SU-DHL-6 (cell line): ENCODE results near the gene GPR157.

Source experiments
- H2AFZ ChIP-seq: fragments of 200-600 bp; sonication (generic); 2 replicates; pipeline ENCODE4 v1.6.1; 2014; ENCODE audit warnings: low read depth, mild to moderate bottlenecking, moderate library complexity, mixed read lengths, antibody characterized with exemption, low read length; ENCODE audit not compliant: severe bottlenecking
- H3F3A ChIP-seq: fragments of 200-600 bp; shearing (Covaris generic); 2 replicates; pipeline ENCODE4 v1.6.0; 2016; ENCODE audit warnings: antibody characterized with exemption, mild to moderate bottlenecking; ENCODE audit not compliant: insufficient read depth
- H3K27ac ChIP-seq: fragments of 200-600 bp; sonication (generic); 2 replicates; pipeline ENCODE4 v1.5.1; 2016; ENCODE audit warnings: low read depth, mild to moderate bottlenecking, low read length, moderate library complexity, mixed read lengths
- H3K27me3 ChIP-seq: fragments of 200-600 bp; sonication (generic), shearing (Covaris generic); 2 replicates; pipeline ENCODE4 v1.6.0; 2014; ENCODE audit warnings: mild to moderate bottlenecking, low read length
- H3K36me3 ChIP-seq: fragments of 200-600 bp; sonication (generic); 2 replicates; pipeline ENCODE4 v1.6.1; 2014; ENCODE audit warnings: mild to moderate bottlenecking, low read length, mixed read lengths
- H3K4me2 ChIP-seq: fragments of 300-600, 200-600 bp; shearing (Covaris generic), sonication (generic); 2 replicates; pipeline ENCODE4 v1.6.0; 2014; ENCODE audit warnings: low read length, low read depth, mild to moderate bottlenecking; ENCODE audit not compliant: poor library complexity, severe bottlenecking
- H3K4me3 ChIP-seq: fragments of 200-600 bp; sonication (generic); 2 replicates; pipeline ENCODE4 v1.5.1; 2014; ENCODE audit warnings: antibody characterized with exemption, low read length, mild to moderate bottlenecking, mixed read lengths; ENCODE audit not compliant: insufficient read depth, poor library complexity, severe bottlenecking
- H3K79me2 ChIP-seq: fragments of 200-600 bp; sonication (generic); 2 replicates; pipeline ENCODE4 v1.6.1; 2014; ENCODE audit warnings: mild to moderate bottlenecking, low read length, moderate library complexity; ENCODE audit not compliant: insufficient read depth
- H3K9ac ChIP-seq: fragments of 200-600 bp; sonication (generic); 2 replicates; pipeline ENCODE4 v1.7.0; 2014; ENCODE audit warnings: mild to moderate bottlenecking, low read length
- H3K9me2 ChIP-seq: fragments of 200-600 bp; sonication (generic); replicated peaks from 2 replicates; pipeline ENCODE4 v1.6.1; 2014; ENCODE audit warnings: low read length; ENCODE audit not compliant: insufficient read depth
- H3K9me3 ChIP-seq: fragments of 200-600 bp; sonication (generic); 2 replicates; pipeline ENCODE4 v1.6.1; 2014; ENCODE audit warnings: low read length, mixed read lengths; ENCODE audit not compliant: insufficient read depth
- H4K20me1 ChIP-seq: fragments of 200-600 bp; sonication (generic); 2 replicates; pipeline ENCODE4 v1.6.1; 2014; ENCODE audit warnings: low read depth, mild to moderate bottlenecking, antibody characterized with exemption, low read length, moderate library complexity, mixed read lengths
- CTCF ChIP-seq: fragments of 200-600 bp; sonication (generic); IDR thresholded peaks from one replicate; pipeline ENCODE4 v1.5.1; 2017; ENCODE audit warnings: antibody characterized with exemption, mild to moderate bottlenecking, low read length, moderate library complexity; ENCODE audit not compliant: insufficient read depth, poor library complexity, severe bottlenecking
- EZH2phosphoT487 ChIP-seq: fragments of 200-600 bp; sonication (generic), shearing (Covaris generic); conservative IDR thresholded peaks from 2 replicates; pipeline ENCODE4 v1.6.1; 2018; ENCODE audit warnings: mild to moderate bottlenecking, antibody characterized with exemption, low read length, moderate library complexity, mixed read lengths

The GPR157 gene

GRCh38 chr1:9151328-9151860, 22.5 kb upstream of the GPR157 start:
- H3F3A ChIP-seq, result no peaks in the 10 kb centered on the region
- no peaks in the 10 kb centered on the region for H3K9me2 ChIP-seq
- no peak overlapping the region for H3K4me3 ChIP-seq
- no peak overlapping the region for H3K27ac ChIP-seq
- no peaks in the 10 kb centered on the region for H3K9me3 ChIP-seq
- H3K79me2 ChIP-seq, result no peaks in the 10 kb centered on the region
- no peak overlapping the region for H2AFZ ChIP-seq
- H3K9ac ChIP-seq, result no peak overlapping the region
- no peak for TF ChIP-seq EZH2phosphoT487
- no peak for TF ChIP-seq CTCF
- H4K20me1 ChIP-seq, result no peaks in the 10 kb centered on the region
- no peak overlapping the region for H3K4me2 ChIP-seq
- no peaks in the 10 kb centered on the region for H3K27me3 ChIP-seq
- no peaks in the 10 kb centered on the region for H3K36me3 ChIP-seq

- Histone ChIP-seq H3F3A (no peaks in the 10 kb centered on the region), H3K27ac (no peak overlapping the region), H2AFZ (no peak overlapping the region), H3K36me3 (no peaks in the 10 kb centered on the region), H3K9ac (no peak overlapping the region), H3K9me3 (no peaks in the 10 kb centered on the region), H4K20me1 (no peaks in the 10 kb centered on the region), H3K27me3 (no peaks in the 10 kb centered on the region), H3K79me2 (no peaks in the 10 kb centered on the region), H3K4me3 (no peak overlapping the region), H3K4me2 (no peak overlapping the region), H3K9me2 (no peaks in the 10 kb centered on the region)
- TF ChIP-seq EZH2phosphoT487 (no peak), CTCF (no peak)
Observed at GRCh38 chr1:9150582-9151327, 21.9 kb upstream of the GPR157 start.

GRCh38 chr1:9149837-9150581, 21.1 kb upstream of the GPR157 start:
- Histone ChIP-seq H3K27ac (no peak overlapping the region), H3K9ac (no peak overlapping the region), H3K9me3 (no peaks in the 10 kb centered on the region), H4K20me1 (no peaks in the 10 kb centered on the region), H3K4me2 (no peak overlapping the region), H3F3A (no peaks in the 10 kb centered on the region), H3K9me2 (no peaks in the 10 kb centered on the region), H3K27me3 (no peaks in the 10 kb centered on the region), H3K79me2 (no peaks in the 10 kb centered on the region), H2AFZ (no peak overlapping the region), H3K4me3 (no peak overlapping the region), H3K36me3 (no peaks in the 10 kb centered on the region)
- TF ChIP-seq EZH2phosphoT487 (no peak), CTCF (no peak)
